ENCODE results near the gene OTOS. TPM values are rescaled to one million over a fixed set of nuclear protein-coding genes. Genes with fewer than 3 reads are reported as not detected.

OTOS gene
- total and polyA plus RNA-seq, 2 of the 4 experiments (the other 2 are of a cell fraction), result 0.34 TPM; not detected in 1

DNA sequence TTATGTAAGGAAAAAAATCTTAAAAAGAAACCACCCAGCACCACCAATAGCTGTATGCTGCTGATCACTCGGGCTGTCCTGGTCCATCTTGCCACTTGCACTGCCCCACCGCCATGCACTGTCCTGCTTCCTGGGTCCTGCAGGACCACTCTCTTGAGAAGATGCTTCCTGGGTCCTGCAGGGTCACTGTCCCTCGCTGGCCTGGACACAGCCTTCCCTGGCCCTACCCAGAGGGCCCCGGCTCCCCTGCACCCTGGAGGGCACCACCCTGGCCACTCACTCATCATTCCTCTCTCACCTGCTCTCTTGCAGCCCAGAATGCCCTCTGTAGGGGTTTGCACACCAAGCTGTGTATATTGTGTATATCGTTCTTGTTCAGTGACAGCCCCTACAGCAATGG is 2.4 kb upstream of the OTOS start:
- 79% methylated on average over 2 of the region's 5 CpGs; no CpG with 5 or more reads in 1 of the 2 experiments for WGBS, 2 experiments (ENCODE audit: extremely low coverage in 2 of 2, insufficient read length in 1 of 2)
- Histone ChIP-seq H3K36me3 (ENCODE audit: control insufficient read depth, insufficient read depth, low read length) (no peaks in the 10 kb centered on the region), H3K56ac (ENCODE audit: extremely low read depth, insufficient read depth, low read length) (no peak overlapping the region), H3K14ac (replicated peaks; ENCODE audit: low read depth, low read length) (no peak overlapping the region), H2AK5ac (ENCODE audit: low read depth, low read length) (no peak overlapping the region), H4K5ac (ENCODE audit: low read depth, low read length) (no peak overlapping the region), H3K9me3 (ENCODE audit: control insufficient read depth, insufficient read depth, low read length) (no peaks in the 10 kb centered on the region), H2BK120ac (ENCODE audit: low read depth, low read length) (no peak overlapping the region), H3K9me1 (ENCODE audit: insufficient read depth, low read length) (peaks cover 6% of the 10 kb centered on the region; the same call in 1 of the 2 replicates), H3K27ac (ENCODE audit: insufficient read depth, low read length) (no peak overlapping the region), H2AK9ac (replicated peaks; ENCODE audit: low read depth, low read length, poor library complexity) (no peak overlapping the region), H3K9ac (ENCODE audit: low read depth, low read length) (no peak overlapping the region), H4K20me1 (ENCODE audit: insufficient read depth, low read length) (peaks cover 4% of the 10 kb centered on the region; the same call in 1 of the 2 replicates), H2BK20ac (ENCODE audit: low read depth, low read length) (no peak overlapping the region), H4K91ac (ENCODE audit: insufficient read depth, low read depth, low read length) (no peak overlapping the region), H3K23ac (ENCODE audit: low read depth, low read length) (no peak overlapping the region), H3K27me3 (ENCODE audit: control insufficient read depth, insufficient read depth, low read length) (peaks cover 27% of the 10 kb centered on the region), H3K4ac (ENCODE audit: low read depth, low read length) (no peak overlapping the region), H3K4me2 (ENCODE audit: low read depth, low read length) (no peak overlapping the region), H2AFZ (replicated peaks; ENCODE audit: low read length, poor library complexity) (no peak overlapping the region), H3K4me3 (ENCODE audit: insufficient read depth, low read depth, low read length) (no peak overlapping the region), H3K79me1 (ENCODE audit: low read depth in 1 of 2, low read length in 2 of 2) (no peaks in the 10 kb centered on the region), H3K4me1 (ENCODE audit: control insufficient read depth, insufficient read depth, low read length) (no peaks in the 10 kb centered on the region), H4K8ac (ENCODE audit: low read depth in 2 of 2, low read length in 2 of 2) (no peak overlapping the region), H3K18ac (ENCODE audit: low read depth, low read length) (no peak overlapping the region), H2BK5ac (ENCODE audit: low read depth, low read length, poor library complexity, severe bottlenecking) (no peak overlapping the region), H2BK15ac (ENCODE audit: low read depth, low read length) (no peak overlapping the region)
- ATAC-seq (ENCODE audit: low read depth), result no peak
- intact Hi-C loops (cut with micrococcal nuclease), result loop anchor here (1.0 to 2.0 kb wide), 2 partner anchors 82 to 122 kb away; no protein-coding TSS in a partner anchor
- CTCF ChIA-PET, result interaction anchor here (0.6 to 4.6 kb wide), 4 partner anchors 8 to 89 kb away, joined by 3 to 40 read pairs (median 5); no protein-coding TSS in a partner anchor
- dilution Hi-C loops (cut with HindIII; ENCODE audit: low sequenced_read_pairs, unreplicated experiment), result no loop called here
- DNase-seq, result no peak
- TF ChIP-seq, protein P1, sequence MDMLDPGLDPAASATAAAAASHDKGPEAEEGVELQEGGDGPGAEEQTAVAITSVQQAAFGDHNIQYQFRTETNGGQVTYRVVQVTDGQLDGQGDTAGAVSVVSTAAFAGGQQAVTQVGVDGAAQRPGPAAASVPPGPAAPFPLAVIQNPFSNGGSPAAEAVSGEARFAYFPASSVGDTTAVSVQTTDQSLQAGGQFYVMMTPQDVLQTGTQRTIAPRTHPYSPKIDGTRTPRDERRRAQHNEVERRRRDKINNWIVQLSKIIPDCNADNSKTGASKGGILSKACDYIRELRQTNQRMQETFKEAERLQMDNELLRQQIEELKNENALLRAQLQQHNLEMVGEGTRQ (IDR thresholded peaks at IDR 0.05; ENCODE audit: low read depth, low read length), result no peak
- TF ChIP-seq MXI1 (IDR thresholded peaks at IDR 0.05; ENCODE audit: borderline replicate concordance, low read depth, low read length) (no peak), POLR2A (IDR thresholded peaks at IDR 0.05; ENCODE audit: low read depth, low read length) (no peak), MAZ (IDR thresholded peaks at IDR 0.05; ENCODE audit: borderline replicate concordance, low read depth, low read length) (no peak), CHD1 (IDR thresholded peaks at IDR 0.05; ENCODE audit: low read depth, low read length) (no peak)
- BruUV-seq (replicated peaks), result no TSS peak
- POLR2A ChIA-PET (ENCODE audit: unreplicated experiment), result no interaction called here
- in situ Hi-C loops (cut with MboI; ENCODE audit: low sequenced_read_pairs), result loop anchor here (5.0 to 25.0 kb wide), 2 partner anchors 81 to 1106 kb away; no protein-coding TSS in a partner anchor

All from IMR-90 (cell line).